ENCODE data around the gene AFF3.

DNA sequence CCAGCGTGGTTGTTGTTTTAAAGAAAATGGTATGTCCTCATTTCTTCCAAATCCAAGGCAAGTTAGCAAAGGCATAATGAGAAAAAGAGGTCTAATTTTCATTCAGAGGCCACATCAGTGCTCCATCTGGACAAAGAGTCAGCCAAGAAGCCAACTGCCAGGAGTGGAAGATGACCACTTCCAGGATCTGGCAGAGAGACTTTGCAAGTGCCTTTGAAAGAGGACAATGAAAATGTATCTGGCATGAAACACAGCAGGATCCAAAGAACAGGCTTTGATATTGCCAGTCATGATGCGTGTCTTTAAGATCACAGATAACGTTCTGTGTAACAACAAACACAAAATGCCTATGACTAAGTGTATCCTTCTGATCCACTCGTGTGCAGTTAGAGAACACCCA lies 82.8 kb downstream of the AFF3 start:
- TF ChIP-seq, protein P1, sequence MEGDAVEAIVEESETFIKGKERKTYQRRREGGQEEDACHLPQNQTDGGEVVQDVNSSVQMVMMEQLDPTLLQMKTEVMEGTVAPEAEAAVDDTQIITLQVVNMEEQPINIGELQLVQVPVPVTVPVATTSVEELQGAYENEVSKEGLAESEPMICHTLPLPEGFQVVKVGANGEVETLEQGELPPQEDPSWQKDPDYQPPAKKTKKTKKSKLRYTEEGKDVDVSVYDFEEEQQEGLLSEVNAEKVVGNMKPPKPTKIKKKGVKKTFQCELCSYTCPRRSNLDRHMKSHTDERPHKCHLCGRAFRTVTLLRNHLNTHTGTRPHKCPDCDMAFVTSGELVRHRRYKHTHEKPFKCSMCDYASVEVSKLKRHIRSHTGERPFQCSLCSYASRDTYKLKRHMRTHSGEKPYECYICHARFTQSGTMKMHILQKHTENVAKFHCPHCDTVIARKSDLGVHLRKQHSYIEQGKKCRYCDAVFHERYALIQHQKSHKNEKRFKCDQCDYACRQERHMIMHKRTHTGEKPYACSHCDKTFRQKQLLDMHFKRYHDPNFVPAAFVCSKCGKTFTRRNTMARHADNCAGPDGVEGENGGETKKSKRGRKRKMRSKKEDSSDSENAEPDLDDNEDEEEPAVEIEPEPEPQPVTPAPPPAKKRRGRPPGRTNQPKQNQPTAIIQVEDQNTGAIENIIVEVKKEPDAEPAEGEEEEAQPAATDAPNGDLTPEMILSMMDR (IDR thresholded peaks at IDR 0.05), result no peak
- no peak for TF ChIP-seq POLR2A (IDR thresholded peaks at IDR 0.05)
